ENCODE measurements around the gene PARVB.

PARVB gene

DNA sequence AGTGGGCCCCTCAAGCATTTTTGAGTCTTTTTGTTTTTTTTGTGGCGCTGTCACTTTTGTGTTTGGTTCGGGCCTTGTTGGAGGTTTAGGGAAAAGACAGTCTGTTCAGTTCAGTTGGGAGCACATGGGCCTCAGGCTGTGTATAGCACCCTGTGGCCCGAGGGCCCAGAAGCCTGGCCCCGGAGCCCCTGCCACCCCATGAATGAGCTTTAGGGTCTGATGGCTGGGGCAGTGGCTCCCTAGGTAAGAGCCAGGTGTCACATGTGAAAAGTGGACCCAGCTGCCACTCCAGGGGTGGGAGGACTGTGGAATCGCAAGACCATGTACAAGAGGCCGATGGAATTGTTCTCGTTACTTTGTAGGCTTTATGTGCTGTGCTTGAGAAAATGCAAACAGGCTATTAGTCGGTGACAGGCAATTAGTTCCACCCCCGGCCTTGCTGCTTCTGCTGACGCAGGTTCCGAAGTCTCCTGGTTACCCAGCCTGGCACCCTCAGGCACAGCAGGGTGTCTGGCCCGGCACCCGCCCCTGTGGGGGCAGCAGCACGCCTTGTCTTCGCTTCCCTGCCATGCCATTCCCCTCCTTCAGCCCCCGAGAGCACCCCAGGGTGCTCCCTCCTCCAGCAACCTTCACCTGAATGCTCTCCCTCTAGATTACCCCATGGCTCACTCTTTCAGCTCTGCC is 118.5 kb downstream of the PARVB start:
- Mint-ChIP-seq H3K36me3 (ENCODE audit: low read depth) (peaks cover 18% of the 10 kb centered on the region), H3K27me3 (ENCODE audit: low read depth, poor library complexity) (peaks cover 11% of the 10 kb centered on the region), H3K27ac (peak overlapping the region; percentile 76), H3K4me1 (peaks cover 47% of the 10 kb centered on the region), H3K4me3 (no peak overlapping the region), H3K9me3 (peaks cover 14% of the 10 kb centered on the region)
- TF ChIP-seq, protein P1, sequence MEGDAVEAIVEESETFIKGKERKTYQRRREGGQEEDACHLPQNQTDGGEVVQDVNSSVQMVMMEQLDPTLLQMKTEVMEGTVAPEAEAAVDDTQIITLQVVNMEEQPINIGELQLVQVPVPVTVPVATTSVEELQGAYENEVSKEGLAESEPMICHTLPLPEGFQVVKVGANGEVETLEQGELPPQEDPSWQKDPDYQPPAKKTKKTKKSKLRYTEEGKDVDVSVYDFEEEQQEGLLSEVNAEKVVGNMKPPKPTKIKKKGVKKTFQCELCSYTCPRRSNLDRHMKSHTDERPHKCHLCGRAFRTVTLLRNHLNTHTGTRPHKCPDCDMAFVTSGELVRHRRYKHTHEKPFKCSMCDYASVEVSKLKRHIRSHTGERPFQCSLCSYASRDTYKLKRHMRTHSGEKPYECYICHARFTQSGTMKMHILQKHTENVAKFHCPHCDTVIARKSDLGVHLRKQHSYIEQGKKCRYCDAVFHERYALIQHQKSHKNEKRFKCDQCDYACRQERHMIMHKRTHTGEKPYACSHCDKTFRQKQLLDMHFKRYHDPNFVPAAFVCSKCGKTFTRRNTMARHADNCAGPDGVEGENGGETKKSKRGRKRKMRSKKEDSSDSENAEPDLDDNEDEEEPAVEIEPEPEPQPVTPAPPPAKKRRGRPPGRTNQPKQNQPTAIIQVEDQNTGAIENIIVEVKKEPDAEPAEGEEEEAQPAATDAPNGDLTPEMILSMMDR (IDR thresholded peaks at IDR 0.05), result no peak
- DNase-seq, result no peak

DNA sequence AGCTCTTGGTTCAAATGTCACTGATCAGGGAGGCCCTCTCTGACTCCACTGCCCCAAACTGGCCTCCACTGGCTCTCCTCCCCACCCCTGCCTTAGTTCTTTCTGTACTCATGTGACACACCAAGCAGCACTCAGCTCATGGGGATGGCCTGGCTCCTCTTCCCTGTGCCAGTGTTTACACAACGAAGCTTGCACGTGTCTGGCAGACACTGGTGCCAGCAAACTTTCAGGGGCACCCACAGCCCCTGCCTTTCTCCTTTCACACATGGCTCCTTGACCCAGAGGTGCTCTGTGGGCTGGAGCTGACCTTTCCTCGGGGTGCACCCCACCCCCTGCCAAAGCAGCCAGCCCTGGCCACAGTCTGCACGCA is 119.0 kb downstream of the PARVB start:
- H3K27me3 Mint-ChIP-seq (ENCODE audit: low read depth, poor library complexity), result peaks cover 16% of the 10 kb centered on the region
- peaks cover 9% of the 10 kb centered on the region for H3K9me3 Mint-ChIP-seq
- H3K27ac Mint-ChIP-seq, result peak overlapping the region; percentile 76
- peaks cover 14% of the 10 kb centered on the region for H3K36me3 Mint-ChIP-seq (ENCODE audit: low read depth)
- peaks cover 52% of the 10 kb centered on the region for H3K4me1 Mint-ChIP-seq
- TF ChIP-seq, protein P1 (IDR thresholded peaks at IDR 0.05), result no peak
- H3K4me3 Mint-ChIP-seq, result no peak overlapping the region
- no peak for DNase-seq

GRCh38 chr22:44143579-44143978 is 119.5 kb downstream of the PARVB start:
- TF ChIP-seq, protein P1 (IDR thresholded peaks at IDR 0.05), result no peak
- no peak for DNase-seq
- peaks cover 10% of the 10 kb centered on the region for H3K36me3 Mint-ChIP-seq (ENCODE audit: low read depth)
- H3K4me1 Mint-ChIP-seq, result peaks cover 57% of the 10 kb centered on the region
- H3K27ac Mint-ChIP-seq, result peak overlapping the region; percentile 95
- H3K9me3 Mint-ChIP-seq, result peaks cover 4% of the 10 kb centered on the region
- peaks cover 21% of the 10 kb centered on the region for H3K27me3 Mint-ChIP-seq (ENCODE audit: low read depth, poor library complexity)
- no peak overlapping the region for H3K4me3 Mint-ChIP-seq

GRCh38 chr22:44144046-44144569 is 120.0 kb downstream of the PARVB start:
- peaks cover 25% of the 10 kb centered on the region for H3K27me3 Mint-ChIP-seq (ENCODE audit: low read depth, poor library complexity)
- no peak overlapping the region for H3K4me3 Mint-ChIP-seq
- TF ChIP-seq, protein P1 (IDR thresholded peaks at IDR 0.05), result no peak
- peaks cover 59% of the 10 kb centered on the region for H3K4me1 Mint-ChIP-seq
- peak overlapping the region; percentile 95 for H3K27ac Mint-ChIP-seq
- no peak for DNase-seq
- H3K36me3 Mint-ChIP-seq (ENCODE audit: low read depth), result peaks cover 5% of the 10 kb centered on the region
- no peaks in the 10 kb centered on the region for H3K9me3 Mint-ChIP-seq

DNA sequence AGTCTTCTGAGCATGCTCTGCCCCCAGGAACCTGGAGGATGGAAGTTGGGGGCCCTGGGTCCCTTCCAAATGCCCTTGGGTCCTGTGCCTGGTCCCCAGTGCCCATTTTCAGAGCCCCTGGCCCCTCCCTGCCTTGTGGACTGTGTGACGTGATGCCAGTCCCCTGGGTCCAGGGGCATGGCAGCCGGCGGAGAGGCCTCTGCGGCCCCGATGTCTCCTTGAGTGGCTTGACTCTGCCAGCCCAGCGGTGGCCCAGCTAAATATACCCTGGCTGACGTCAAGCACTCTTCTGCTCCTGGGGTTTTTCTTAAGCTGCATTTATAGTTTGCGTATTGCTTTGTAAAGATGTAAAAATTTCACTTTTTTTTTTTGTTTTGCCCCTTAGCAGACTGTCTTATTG is 121.4 kb downstream of the PARVB start:
- TF ChIP-seq, protein P1 (IDR thresholded peaks at IDR 0.05), result no peak
- peaks cover 59% of the 10 kb centered on the region for H3K4me1 Mint-ChIP-seq
- H3K9me3 Mint-ChIP-seq, result no peaks in the 10 kb centered on the region
- H3K27ac Mint-ChIP-seq, result no peak overlapping the region
- peaks cover 25% of the 10 kb centered on the region for H3K27me3 Mint-ChIP-seq (ENCODE audit: low read depth, poor library complexity)
- H3K4me3 Mint-ChIP-seq, result no peak overlapping the region
- no peaks in the 10 kb centered on the region for H3K36me3 Mint-ChIP-seq (ENCODE audit: low read depth)
- no peak for DNase-seq
